Neural cell (in vitro differentiated cells): ENCODE data around the gene ALDH7A1.

Experiments
- CTCF ChIP-seq: fragments of 450-650 bp; IDR thresholded peaks from 2 replicates; pipeline ENCODE4 v1.5.1; 2014; ENCODE audit warnings: antibody characterized with exemption, mild to moderate bottlenecking, moderate library complexity; ENCODE audit not compliant: poor library complexity, severe bottlenecking
- EP300 ChIP-seq: fragments of 450-650 bp; conservative IDR thresholded peaks from 2 replicates; pipeline ENCODE4 v1.6.1; 2014; ENCODE audit warnings: antibody characterized with exemption, mild to moderate bottlenecking, moderate library complexity; ENCODE audit not compliant: poor library complexity, severe bottlenecking
- EZH2 ChIP-seq: fragments of 200-600, 300-800 bp; shearing (Covaris generic), sonication (generic); IDR thresholded peaks from 2 replicates; pipeline ENCODE4 v1.6.1; 2014; ENCODE audit warnings: antibody characterized with exemption, low read length, borderline replicate concordance, mild to moderate bottlenecking; ENCODE audit not compliant: insufficient read depth, poor library complexity, severe bottlenecking
- MXI1 ChIP-seq: fragments of 450-650 bp; conservative IDR thresholded peaks from 2 replicates; pipeline ENCODE4 v1.6.1; 2014; ENCODE audit warnings: antibody characterized with exemption, mild to moderate bottlenecking; ENCODE audit not compliant: poor library complexity, severe bottlenecking
- POLR2AphosphoS5 ChIP-seq: IDR thresholded peaks from 2 replicates; pipeline ENCODE4 v1.6.1; 2012
- RAD21 ChIP-seq: fragments of 450-650 bp; conservative IDR thresholded peaks from 2 replicates; pipeline ENCODE4 v1.6.1; 2014; ENCODE audit warnings: antibody characterized with exemption, mild to moderate bottlenecking, moderate library complexity
- REST ChIP-seq: IDR thresholded peaks from 2 replicates; pipeline ENCODE4 v1.6.1; 2012; ENCODE audit warnings: borderline replicate concordance
- SMC3 ChIP-seq: fragments of 450-650 bp; conservative IDR thresholded peaks from 2 replicates; pipeline ENCODE4 v1.6.1; 2014; ENCODE audit warnings: antibody characterized with exemption, mild to moderate bottlenecking, moderate library complexity; ENCODE audit not compliant: poor library complexity
- TAF1 ChIP-seq: IDR thresholded peaks from 2 replicates; pipeline ENCODE4 v1.6.1; 2012; ENCODE audit warnings: low read depth

GRCh38 chr5:126561908-126562307 lies 33.1 kb downstream of the ALDH7A1 start:
- TF ChIP-seq CTCF, result no peak
- TF ChIP-seq EP300, result no peak
- TF ChIP-seq POLR2AphosphoS5, result no peak
- no peak for TF ChIP-seq REST
- no peak for TF ChIP-seq RAD21
- TF ChIP-seq EZH2, result no peak
- no peak for TF ChIP-seq MXI1
- TF ChIP-seq SMC3, result no peak
- no peak for TF ChIP-seq TAF1
